OCI-LY1 (cell line): ENCODE measurements around the gene TKFC.

Source experiments
- CTCF ChIP-seq: fragments of 200-600 bp; sonication (generic), shearing (Covaris generic); IDR thresholded peaks from 2 replicates; pipeline ENCODE4 v1.5.1; 2017; ENCODE audit warnings: mild to moderate bottlenecking, antibody characterized with exemption, low read length, moderate library complexity, mixed read lengths
- EZH2 ChIP-seq: fragments of 200-600 bp; sonication (generic), shearing (Covaris generic); IDR thresholded peaks from 2 replicates; pipeline ENCODE4 v1.8.0; 2017; ENCODE audit warnings: borderline replicate concordance, mixed run types, mild to moderate bottlenecking, antibody characterized with exemption, low read length, moderate library complexity, mixed read lengths

GRCh38 chr11:61306221-61306620 is 26.8 kb upstream of the TKFC start:
- TF ChIP-seq CTCF (no peak), EZH2 (no peak)
